Measurements from ENCODE around the gene ZFPM1. TPM values are rescaled to one million over a fixed set of nuclear protein-coding genes. Genes with fewer than 3 reads are reported as not detected.
A peak's percentile ranks its signal among the peaks of the same experiment; 100 is the strongest.

ZFPM1 gene
- total and polyA plus RNA-seq, 2 of the 8 experiments (the other 6 are each of a cell fraction or from before 2014, with no cell fraction given) = 0.74 to 4.8 TPM

DNA sequence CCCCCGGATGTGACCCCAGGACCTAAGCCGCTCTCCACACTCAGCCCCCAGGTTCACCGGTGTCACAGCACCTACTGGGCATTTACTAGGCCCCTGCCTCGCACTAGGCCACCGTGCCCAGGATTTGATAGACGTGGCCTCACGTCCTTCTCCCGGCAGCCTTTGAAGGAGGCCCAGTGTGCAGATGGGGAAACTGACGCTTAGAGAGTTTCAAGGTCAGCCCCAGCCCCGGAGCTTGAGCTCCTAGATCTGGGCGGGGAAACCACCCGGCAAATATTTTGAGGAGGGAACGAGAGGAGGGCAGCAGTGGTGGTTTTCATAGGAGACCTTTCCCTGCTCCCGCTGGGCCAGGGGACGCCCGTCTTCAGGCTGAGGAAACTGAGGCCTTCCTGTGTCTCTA is 10.3 kb downstream of the ZFPM1 start:
- H4K20me1 ChIP-seq (replicated peaks in 1 of 2; ENCODE audit: control insufficient read depth in 1 of 2, insufficient read depth in 2 of 2, low read length in 2 of 2) = peaks cover 3 to 6% of the 10 kb centered on the region in 2 experiments
- H3K14ac ChIP-seq (ENCODE audit: insufficient read length) = no peak overlapping the region
- no peak overlapping the region for H3K18ac ChIP-seq (ENCODE audit: extremely low read depth, low read length)
- H4K8ac ChIP-seq (ENCODE audit: extremely low read depth, insufficient read depth, low read length) = peak overlapping the region; percentile 46; the same call in 1 of the 2 replicates
- H3K9ac ChIP-seq (replicated peaks in 1 of 4; ENCODE audit: extremely low read depth in 1 of 4, low read depth in 3 of 4, low read length in 3 of 4) = no peak overlapping the region
- peaks cover 0 to 2% (median 0%) of the 10 kb centered on the region in 4 experiments; a peak in 1 of 7 replicates for H3K27me3 ChIP-seq (replicated peaks in 1 of 4; ENCODE audit: control insufficient read depth in 3 of 4, extremely low read depth in 1 of 4, insufficient read depth in 3 of 4, low read length in 3 of 4)
- peaks cover 4 to 23% (median 15%) of the 10 kb centered on the region in 4 experiments for H3K4me1 ChIP-seq (replicated peaks in 1 of 4; ENCODE audit: control insufficient read depth in 3 of 4, insufficient read depth in 4 of 4, low read length in 3 of 4)
- H3K36me3 ChIP-seq (ENCODE audit: control insufficient read depth in 2 of 4, insufficient read depth in 4 of 4, low read length in 3 of 4) = no peaks in the 10 kb centered on the region
- no peaks in the 10 kb centered on the region for H3K79me2 ChIP-seq (ENCODE audit: control insufficient read depth in 1 of 2, insufficient read depth in 2 of 2, low read length in 2 of 2)
- 0 out of 2 replicates have a peak overlapping the region, but pooled peaks have one; percentile 44 for H2BK5ac ChIP-seq (ENCODE audit: low read depth, low read length)
- no peak overlapping the region for H4K91ac ChIP-seq (replicated peaks; ENCODE audit: insufficient read length, low read length)
- no peak overlapping the region for H3K23ac ChIP-seq (ENCODE audit: insufficient read length)
- H3K56ac ChIP-seq (replicated peaks; ENCODE audit: insufficient read length, low read depth, low read length) = no peak overlapping the region
- FAIRE-seq = no peak
- DNase-seq (ENCODE audit: low read depth in 1 of 2, low spot score in 2 of 2) = no peak
- ChIA-PET POLR2A (ENCODE audit: partially characterized antibody) (no interaction called here), CTCF (ENCODE audit: partially characterized antibody) (interaction anchor here (1.2 kb wide), 1 partner anchor 41 kb away, joined by 3 read pairs; no protein-coding TSS in a partner anchor)
- H3K9me3 ChIP-seq (ENCODE audit: insufficient read depth in 2 of 2, low read depth in 1 of 2, low read length in 1 of 2) = no peaks in the 10 kb centered on the region
- H3K4ac ChIP-seq (replicated peaks; ENCODE audit: insufficient read length, low read depth, low read length) = no peak overlapping the region
- H3K4me3 ChIP-seq (ENCODE audit: extremely low read depth in 1 of 4, insufficient read depth in 2 of 4, low read depth in 3 of 4, low read length in 4 of 4) = no peak overlapping the region
- peaks cover 7% of the 10 kb centered on the region for H3K79me1 ChIP-seq (ENCODE audit: low read depth, low read length)
- H2BK120ac ChIP-seq (replicated peaks; ENCODE audit: low read depth, low read length) = no peak overlapping the region
- TF ChIP-seq SRF (IDR thresholded peaks at IDR 0.05; ENCODE audit: low read depth, low read length) = no peak
- TF ChIP-seq TBP (IDR thresholded peaks at IDR 0.05; ENCODE audit: low read depth, low read length) = no peak
- no peak for TF ChIP-seq FOSL1 (IDR thresholded peaks at IDR 0.05; ENCODE audit: insufficient read depth, low read depth, low read length)
- TF ChIP-seq CBX5 (IDR thresholded peaks at IDR 0.05; ENCODE audit: low read depth, low read length) = no peak
- TF ChIP-seq YY1 (IDR thresholded peaks at IDR 0.05; ENCODE audit: low read depth, low read length) = no peak
- TF ChIP-seq MAFK (IDR thresholded peaks at IDR 0.05; ENCODE audit: low read depth, low read length) = no peak
- no peak for TF ChIP-seq CTBP2 (IDR thresholded peaks at IDR 0.05; ENCODE audit: borderline replicate concordance, insufficient read depth, insufficient read length, low read length)
- peak overlapping the region; percentile 80; the same call in 1 of the 2 replicates for H2BK12ac ChIP-seq (ENCODE audit: low read depth, low read length)
- H2AFZ ChIP-seq (ENCODE audit: low read length) = no peak overlapping the region
- no peak overlapping the region for H3K4me2 ChIP-seq (ENCODE audit: insufficient read depth in 1 of 2, low read depth in 2 of 2, low read length in 2 of 2)
- H4K5ac ChIP-seq (ENCODE audit: insufficient read length, low read depth, low read length) = no peak overlapping the region
- 0 out of 2 replicates have a peak overlapping the region, but pooled peaks have one; percentile 32 for H2BK20ac ChIP-seq (ENCODE audit: low read length)
- no peaks in the 10 kb centered on the region for H3K23me2 ChIP-seq (ENCODE audit: low read depth, low read length)
- H3K27ac ChIP-seq (ENCODE audit: low read depth, low read length) = no peak overlapping the region
- H2AK5ac ChIP-seq (ENCODE audit: low read depth, low read length) = no peak overlapping the region
- H2BK15ac ChIP-seq (ENCODE audit: low read length) = no peak overlapping the region
- WGBS, 2 experiments (ENCODE audit: extremely low coverage in 1 of 2, insufficient coverage in 1 of 2, insufficient read length in 1 of 2, insufficient replicate concordance in 2 of 2, low coverage in 1 of 2, low lambda C conversion rate in 2 of 2, missing lambda C conversion rate in 1 of 2) = 92% methylated on average over 16 of the region's 16 CpGs; no CpG with 5 or more reads in 1 of the 2 experiments
